Activated CD4-positive, alpha-beta T cell treated with anti-CD3 and anti-CD28 coated beads, Interleukin-2, amount 50 U/mL, for 4 hours (primary cell): ENCODE data around the gene C1QC.

Experiments
- DNase-seq, 2 experiments: peaks; one replicate each; pipeline ENCODE4 v3.0.0-alpha.2; 2020

Gene C1QC

DNA sequence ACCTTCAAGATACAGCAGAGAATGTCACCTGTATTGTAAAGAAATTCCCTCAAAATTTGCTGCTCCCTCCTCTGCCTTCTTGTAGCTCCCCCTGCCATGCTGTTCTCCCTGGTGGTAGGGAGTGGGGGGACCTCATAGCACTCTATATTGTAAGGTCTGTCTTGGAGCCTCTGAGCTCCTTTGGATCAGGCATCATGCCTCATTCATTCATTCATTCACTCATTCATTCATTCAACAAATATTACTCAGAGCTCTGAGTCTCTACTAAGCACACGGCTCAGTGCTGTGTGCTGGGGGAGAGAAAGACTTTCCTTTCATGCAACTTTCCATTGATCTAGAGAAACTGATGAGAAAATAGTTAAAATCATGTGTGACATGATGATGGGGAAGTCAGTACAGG is 40.1 kb downstream of the C1QC start:
- DNase-seq: no peak

DNA sequence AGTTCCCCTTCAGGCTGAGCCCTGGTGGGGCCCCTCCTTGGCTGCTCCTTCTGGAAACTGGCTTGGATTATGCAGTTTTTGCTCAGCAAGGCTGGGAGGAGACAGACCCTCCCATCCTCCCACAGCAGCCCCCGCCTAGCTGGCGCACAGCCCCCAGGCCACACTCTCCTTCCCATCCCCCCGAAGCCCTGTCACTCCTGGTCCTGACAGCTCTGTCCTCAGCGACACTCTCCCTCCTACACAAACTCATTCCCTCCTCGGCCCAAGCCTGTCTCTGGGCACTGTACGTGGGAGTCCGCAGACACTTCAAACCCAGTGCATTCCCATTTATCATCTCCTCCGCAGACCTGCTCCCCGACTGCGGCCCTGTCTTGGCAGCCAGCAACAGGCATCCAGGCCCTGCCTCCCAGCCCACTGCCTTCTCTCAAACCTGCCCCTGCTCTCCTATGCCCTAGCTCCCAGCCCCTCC is 42.2 kb downstream of the C1QC start:
- no peak for DNase-seq

DNA sequence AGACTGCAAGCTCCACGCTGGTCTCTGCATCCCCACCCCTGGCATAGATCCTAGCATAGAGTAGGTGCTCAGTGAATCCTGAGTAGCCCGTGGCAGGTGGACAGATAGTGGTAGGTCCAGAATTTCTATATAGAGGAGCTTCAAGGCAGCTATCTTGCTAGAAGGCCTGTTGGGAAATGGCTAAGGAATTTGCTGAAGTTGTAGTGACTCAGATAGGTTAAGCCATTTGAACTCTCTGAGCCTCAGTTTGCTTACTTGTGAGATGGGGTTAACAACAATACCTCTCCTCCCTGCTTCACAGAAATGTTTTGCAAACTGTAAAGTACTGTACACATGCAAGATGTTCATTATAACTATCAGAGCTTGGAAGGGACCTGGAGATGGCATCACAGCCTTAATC is 43.8 kb downstream of the C1QC start:
- no peak for DNase-seq

DNA sequence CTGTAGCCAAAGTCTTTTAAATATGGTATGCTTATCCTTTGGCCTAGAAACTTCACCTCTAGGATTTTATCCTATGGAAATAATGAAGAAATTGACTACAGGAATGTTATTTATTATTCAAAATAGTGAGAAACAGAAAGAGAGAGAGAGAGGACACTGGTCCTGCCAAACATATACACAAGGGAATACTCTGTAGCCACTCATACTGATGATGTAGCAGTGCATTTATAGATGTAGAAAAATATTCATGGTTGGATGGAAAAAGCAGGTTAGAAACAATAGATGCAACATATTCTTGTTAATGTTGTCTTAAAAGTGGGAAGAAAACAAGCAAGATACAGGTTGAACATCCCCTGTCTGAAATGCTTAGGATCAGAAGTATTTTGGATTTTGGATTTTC is 45.0 kb downstream of the C1QC start:
- DNase-seq: no peak

DNA sequence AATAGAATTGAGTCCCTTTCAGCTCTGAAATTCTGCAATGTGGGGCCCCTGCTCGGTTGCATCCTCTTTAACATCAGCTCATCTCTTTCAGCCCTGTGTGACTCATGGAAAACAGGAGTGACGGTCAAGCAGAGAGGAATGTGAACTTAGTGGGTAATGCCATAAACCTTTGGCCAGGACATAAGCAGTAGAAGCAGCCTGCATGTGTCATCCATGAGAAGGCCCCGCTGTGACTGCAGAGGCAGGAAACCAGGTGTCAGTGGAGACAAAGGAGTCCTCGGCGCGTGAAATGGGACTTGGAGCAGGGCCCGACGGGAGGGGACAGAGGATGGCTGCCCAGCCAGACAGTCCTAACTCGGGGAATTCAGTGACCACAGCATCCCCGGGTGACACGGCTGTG is 46.1 kb downstream of the C1QC start:
- no peak for DNase-seq

DNA sequence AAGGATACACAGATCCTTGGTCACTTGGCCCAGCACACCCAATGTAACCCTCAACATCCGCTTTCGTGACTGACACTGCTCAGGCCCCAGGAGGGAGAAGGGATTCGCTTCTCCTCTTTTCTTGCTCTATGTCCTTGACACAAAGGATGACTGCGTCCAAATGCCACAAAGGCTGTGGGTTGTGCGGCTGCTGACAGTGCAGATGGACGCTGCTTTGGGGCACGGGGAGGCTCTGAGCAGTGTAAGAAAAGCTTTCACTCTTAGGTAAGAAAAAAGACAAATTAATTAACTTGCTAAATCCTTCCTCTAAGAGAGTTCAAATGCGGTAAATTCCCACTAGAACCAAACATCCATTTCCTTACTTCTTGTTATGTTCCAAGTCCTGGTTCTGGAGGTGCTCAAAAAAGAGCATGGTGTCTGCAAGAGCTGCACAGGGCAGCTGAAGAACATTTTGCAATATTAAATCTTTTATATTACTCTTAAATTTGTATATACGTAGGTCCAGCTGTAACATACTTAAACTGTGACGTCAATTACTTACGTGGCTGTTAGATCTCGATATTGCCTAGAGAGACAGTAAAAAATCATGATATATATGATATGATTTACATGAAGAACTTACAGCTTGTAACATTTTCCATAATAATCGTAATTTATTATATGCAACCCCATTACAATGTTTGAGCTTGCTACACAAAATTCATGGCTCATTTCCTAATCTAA is 47.8 kb downstream of the C1QC start:
- DNase-seq: no peak

DNA sequence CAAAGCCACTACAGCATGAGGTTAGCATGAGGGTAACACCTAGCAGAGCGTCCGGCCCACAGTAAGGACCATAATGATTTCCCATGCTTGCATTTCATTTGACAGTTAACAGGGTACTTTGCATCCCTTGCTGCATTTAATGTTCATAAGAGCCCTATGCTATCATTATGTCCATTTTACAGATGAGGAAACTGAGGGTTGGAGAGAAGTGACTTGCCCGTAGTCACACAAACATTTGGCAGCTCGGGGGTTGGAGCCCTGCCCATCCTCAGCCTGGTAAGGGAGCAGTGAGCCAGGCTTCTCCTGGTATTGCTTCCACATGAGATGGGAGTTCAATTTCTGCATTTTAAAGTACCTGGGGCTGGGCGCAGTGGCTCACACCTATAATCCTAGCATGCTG is 50.7 kb downstream of the C1QC start:
- DNase-seq: no peak

DNA sequence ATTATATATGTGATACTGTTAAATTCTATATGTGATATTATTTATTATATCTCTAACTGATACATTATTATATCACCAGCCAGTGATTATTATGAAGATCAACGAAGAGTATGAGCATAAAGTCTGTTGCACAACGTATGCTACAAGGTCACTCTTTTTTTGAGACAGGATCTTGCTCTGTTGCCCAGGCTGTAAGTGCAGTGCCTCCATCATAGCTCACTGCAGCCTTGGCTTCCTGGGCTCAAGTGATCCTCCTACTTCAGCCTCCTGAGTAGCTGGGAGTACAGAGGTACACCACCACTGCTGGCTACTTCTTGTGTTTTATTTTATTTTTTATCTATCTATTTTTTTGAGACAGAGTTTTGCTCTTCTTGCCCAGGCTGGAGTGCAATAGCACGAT is 53.2 kb downstream of the C1QC start:
- DNase-seq: no peak
